A549 (cell line): ENCODE measurements around the gene SORCS3. TPM values are rescaled to one million over a fixed set of nuclear protein-coding genes. Genes with fewer than 3 reads are reported as not detected.

Source experiments
- ATAC-seq, 2 experiments: fragments of 200-7000 bp in 1 of 2; fragments of >200 bp in 1 of 2; cut with Nextera tagmentation in 1 of 2; cut with Tn5 transposase in 1 of 2; 3 replicates each; pipeline versions ENCODE4 v1.8.0 to v1.9.1; 2018 to 2020; ENCODE audit warnings: mild to moderate bottlenecking in 1 of 2, moderate library complexity in 1 of 2
- CTCF ChIA-PET: fragments of 300-600 bp; sonication (Branson Sonifier 250); formaldehyde crosslinking; extraction: SDS; loops from one replicate; lab custom pipeline; 2021; ENCODE audit warnings: antibody characterized with exemption, inconsistent platforms; lab: Yijun Ruan, JAX
- POLR2A ChIA-PET: fragments of 350-600 bp; formaldehyde crosslinking; extraction: SDS; loops from one replicate; lab custom pipeline; 2021; ENCODE audit warnings: antibody characterized with exemption, inconsistent platforms; lab: Yijun Ruan, JAX
- DNase-seq, 2 experiments: peaks; one replicate each; pipeline versions ENCODE4 v3.0.0 to v3.0.0-alpha.2; 2011 to 2016; ENCODE audit warnings: low read depth in 1 of 2, low spot score in 1 of 2
- FAIRE-seq: peaks from 2 replicates; lab custom pipeline; 2011; peaks lifted over from hg19 to GRCh38; lab: Jason Lieb, UNC
- H3K27ac ChIP-seq, 2 experiments: fragments of >200 bp; sonication (Bioruptor Twin); formaldehyde crosslinking; 3 replicates each; pipeline ENCODE4 v1.5.1; 2016 to 2017
- H3K4me1 ChIP-seq: fragments of >200 bp; sonication (Bioruptor Twin); formaldehyde crosslinking; 3 replicates; pipeline ENCODE4 v1.6.1; 2016
- H3K4me2 ChIP-seq: fragments of >200 bp; sonication (Bioruptor Twin); formaldehyde crosslinking; 3 replicates; pipeline ENCODE4 v1.6.1; 2016
- H3K4me3 ChIP-seq: fragments of >200 bp; sonication (Bioruptor Twin); formaldehyde crosslinking; 3 replicates; pipeline ENCODE4 v1.5.1; 2016
- H3K9me3 ChIP-seq: fragments of >200 bp; sonication (Bioruptor Twin); formaldehyde crosslinking; 3 replicates; pipeline ENCODE4 v1.6.1; 2016
- E2F6 ChIP-seq: IDR thresholded peaks from 2 replicates; pipeline ENCODE4 v1.6.1; 2012; ENCODE audit warnings: low read depth, borderline replicate concordance
- FOXS1 ChIP-seq: fragments of 250-450 bp; sonication (Bioruptor Pico); IDR thresholded peaks from 2 replicates; pipeline ENCODE4 v1.5.0; 2020; ENCODE audit warnings: mild to moderate bottlenecking, moderate library complexity
- GATA3 ChIP-seq: IDR thresholded peaks from 2 replicates; pipeline ENCODE4 v1.6.1; 2012; ENCODE audit warnings: borderline replicate concordance
- HDAC2 ChIP-seq: fragments of 200-600 bp; sonication (generic); IDR thresholded peaks from 2 replicates; pipeline ENCODE4 v1.6.1; 2016
- HES2 ChIP-seq: fragments of >200 bp; sonication (Bioruptor Twin); formaldehyde crosslinking; IDR thresholded peaks from 2 replicates; pipeline ENCODE4 v1.6.1; 2016
- HEYL ChIP-seq: fragments of 250-450 bp; sonication (Bioruptor Pico); IDR thresholded peaks from 2 replicates; pipeline ENCODE4 v1.8.0; 2021; ENCODE audit warnings: mild to moderate bottlenecking, moderate library complexity
- HOXA7 ChIP-seq: fragments of 250-450 bp; sonication (Bioruptor Pico); IDR thresholded peaks from 2 replicates; pipeline ENCODE4 v1.5.0; 2020; ENCODE audit warnings: mild to moderate bottlenecking, moderate library complexity
- HOXB13 ChIP-seq: fragments of 250-450 bp; sonication (Bioruptor Pico); IDR thresholded peaks from 2 replicates; pipeline ENCODE4 v1.5.0; 2020; ENCODE audit warnings: low read depth, mild to moderate bottlenecking, moderate library complexity
- KDM1A ChIP-seq: fragments of 200-600 bp; sonication (generic); IDR thresholded peaks from 2 replicates; pipeline ENCODE4 v1.6.1; 2016; ENCODE audit warnings: low read depth, mild to moderate bottlenecking
- KDM5A ChIP-seq: fragments of 200-600 bp; sonication (generic); IDR thresholded peaks from 2 replicates; pipeline ENCODE4 v1.6.1; 2016; ENCODE audit warnings: antibody characterized with exemption, mild to moderate bottlenecking
- MAZ ChIP-seq: fragments of 150-350 bp; IDR thresholded peaks from 2 replicates; pipeline ENCODE4 v1.6.1; 2014; ENCODE audit warnings: antibody characterized with exemption, low read depth, low read length, borderline replicate concordance
- NFE2L2 ChIP-seq: fragments of 150-350 bp; conservative IDR thresholded peaks from 2 replicates; pipeline ENCODE4 v1.6.1; 2014; ENCODE audit warnings: low read length
- NPAS2 ChIP-seq: fragments of 250-450 bp; sonication (Bioruptor Pico); IDR thresholded peaks from 2 replicates; pipeline ENCODE4 v1.8.0; 2022; ENCODE audit warnings: mild to moderate bottlenecking, moderate library complexity, borderline replicate concordance
- PHF8 ChIP-seq: fragments of 200-600 bp; sonication (generic); IDR thresholded peaks from 2 replicates; pipeline ENCODE4 v1.6.1; 2016; ENCODE audit warnings: low read depth, mild to moderate bottlenecking, antibody characterized with exemption, moderate library complexity, borderline replicate concordance
- POLR2AphosphoS2 ChIP-seq: conservative IDR thresholded peaks from 2 replicates; pipeline ENCODE4 v1.6.1; 2012; ENCODE audit warnings: low read length, improper control_type of control experiment, inconsistent platforms
- RCOR1 ChIP-seq: fragments of 150-350 bp; IDR thresholded peaks from 2 replicates; pipeline ENCODE4 v1.6.1; 2014; ENCODE audit warnings: antibody characterized with exemption, low read length, low read depth
- RNF2 ChIP-seq: fragments of 200-600 bp; sonication (generic); IDR thresholded peaks from 2 replicates; pipeline ENCODE4 v1.6.1; 2016; ENCODE audit warnings: low read depth, mild to moderate bottlenecking, antibody characterized with exemption, moderate library complexity, borderline replicate concordance
- SREBF2 ChIP-seq: fragments of 450-650 bp; IDR thresholded peaks from 2 replicates; pipeline ENCODE4 v1.6.1; 2014; ENCODE audit warnings: mild to moderate bottlenecking, moderate library complexity
- TP53 ChIP-seq: fragments of 250-450 bp; sonication (Bioruptor Pico); IDR thresholded peaks from 2 replicates; pipeline ENCODE4 v1.5.0; 2021; ENCODE audit warnings: mild to moderate bottlenecking, moderate library complexity
- WGBS: methylation state at CpG from one replicate; pipeline ENCODE4 v1.1.6; 2017; ENCODE audit errors: missing lambda C conversion rate; 5-methylcytosine and 5-hydroxymethylcytosine counted together
- polyA plus RNA-seq, 4 experiments: library from polyadenylated mRNA; depleted of rRNA in 3 of 4; stranded (reverse); fragments of >200 nt; fragmentation: RNase III in 1 of 4; extraction: RNeasy Plus Mini Kit Qiagen cat#74134 plus additional on column Dnase treatment in 1 of 4; gene quantifications; 2 replicates in 3 of 4; 3 replicates in 1 of 4; pipeline ENCODE4 v1.2.3, GENCODE V29; 2011 to 2017
- TF ChIP-seq, protein P1 (sequence below): fragments of >200 bp; sonication (Bioruptor Twin); formaldehyde crosslinking; IDR thresholded peaks from 3 replicates; pipeline ENCODE4 v1.6.1; 2016
- TF ChIP-seq, protein P2 (sequence below): fragments of >200 bp; sonication (Bioruptor Twin); formaldehyde crosslinking; IDR thresholded peaks from 3 replicates; pipeline ENCODE4 v1.5.1; 2016
- TF ChIP-seq, protein P3 (sequence below): IDR thresholded peaks from 2 replicates; pipeline ENCODE4 v1.6.1; 2012
- TF ChIP-seq, protein P4 (sequence below): fragments of 200-600 bp; sonication (generic); IDR thresholded peaks from 2 replicates; pipeline ENCODE4 v1.6.1; 2016; ENCODE audit warnings: antibody characterized with exemption, mild to moderate bottlenecking, moderate library complexity

The SORCS3 gene
- polyA plus RNA-seq, 2 of the 4 experiments (the other 2 are of a cell fraction) = not detected

GRCh38 chr10:105189463-105189800 lies 548.3 kb downstream of the SORCS3 start:
- CTCF ChIA-PET = no interaction called here
- FAIRE-seq (no peak), DNase-seq (no peak), ATAC-seq (no peak)
- Histone ChIP-seq H3K4me3 (no peak overlapping the region), H3K27ac (no peak overlapping the region), H3K9me3 (no peaks in the 10 kb centered on the region), H3K4me2 (no peak overlapping the region), H3K4me1 (no peaks in the 10 kb centered on the region)
- WGBS = 22% methylated on average over 2 of the region's 2 CpGs
- POLR2A ChIA-PET = no interaction called here
- TF ChIP-seq HOXB13 (CRISPR knock-in tag) (no peak), NFE2L2 (no peak), HEYL (CRISPR knock-in tag) (no peak), HDAC2 (no peak)

GRCh38 chr10:105192146-105192545 lies 551.1 kb downstream of the SORCS3 start:
- CTCF ChIA-PET = no interaction called here
- Histone ChIP-seq H3K4me3 (no peak overlapping the region), H3K9me3 (no peaks in the 10 kb centered on the region), H3K4me2 (no peak overlapping the region), H3K27ac (no peak overlapping the region)
- ATAC-seq = no peak
- no peak for TF ChIP-seq HOXB13 (CRISPR knock-in tag)
- no peak for TF ChIP-seq MAZ
- TF ChIP-seq NFE2L2 = no peak
- TF ChIP-seq TP53 (CRISPR knock-in tag) = no peak
- no peak for TF ChIP-seq HOXA7 (CRISPR knock-in tag)
- no peak for TF ChIP-seq GATA3
- TF ChIP-seq, protein P1, sequence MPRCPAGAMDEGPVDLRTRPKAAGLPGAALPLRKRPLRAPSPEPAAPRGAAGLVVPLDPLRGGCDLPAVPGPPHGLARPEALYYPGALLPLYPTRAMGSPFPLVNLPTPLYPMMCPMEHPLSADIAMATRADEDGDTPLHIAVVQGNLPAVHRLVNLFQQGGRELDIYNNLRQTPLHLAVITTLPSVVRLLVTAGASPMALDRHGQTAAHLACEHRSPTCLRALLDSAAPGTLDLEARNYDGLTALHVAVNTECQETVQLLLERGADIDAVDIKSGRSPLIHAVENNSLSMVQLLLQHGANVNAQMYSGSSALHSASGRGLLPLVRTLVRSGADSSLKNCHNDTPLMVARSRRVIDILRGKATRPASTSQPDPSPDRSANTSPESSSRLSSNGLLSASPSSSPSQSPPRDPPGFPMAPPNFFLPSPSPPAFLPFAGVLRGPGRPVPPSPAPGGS = no peak
- TF ChIP-seq, protein P2, sequence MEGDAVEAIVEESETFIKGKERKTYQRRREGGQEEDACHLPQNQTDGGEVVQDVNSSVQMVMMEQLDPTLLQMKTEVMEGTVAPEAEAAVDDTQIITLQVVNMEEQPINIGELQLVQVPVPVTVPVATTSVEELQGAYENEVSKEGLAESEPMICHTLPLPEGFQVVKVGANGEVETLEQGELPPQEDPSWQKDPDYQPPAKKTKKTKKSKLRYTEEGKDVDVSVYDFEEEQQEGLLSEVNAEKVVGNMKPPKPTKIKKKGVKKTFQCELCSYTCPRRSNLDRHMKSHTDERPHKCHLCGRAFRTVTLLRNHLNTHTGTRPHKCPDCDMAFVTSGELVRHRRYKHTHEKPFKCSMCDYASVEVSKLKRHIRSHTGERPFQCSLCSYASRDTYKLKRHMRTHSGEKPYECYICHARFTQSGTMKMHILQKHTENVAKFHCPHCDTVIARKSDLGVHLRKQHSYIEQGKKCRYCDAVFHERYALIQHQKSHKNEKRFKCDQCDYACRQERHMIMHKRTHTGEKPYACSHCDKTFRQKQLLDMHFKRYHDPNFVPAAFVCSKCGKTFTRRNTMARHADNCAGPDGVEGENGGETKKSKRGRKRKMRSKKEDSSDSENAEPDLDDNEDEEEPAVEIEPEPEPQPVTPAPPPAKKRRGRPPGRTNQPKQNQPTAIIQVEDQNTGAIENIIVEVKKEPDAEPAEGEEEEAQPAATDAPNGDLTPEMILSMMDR = no peak
- TF ChIP-seq NPAS2 = no peak
- TF ChIP-seq, all 56 proteins: peak for 0
- WGBS = 25% methylated on average over 4 of the region's 4 CpGs
- DNase-seq (no peak), FAIRE-seq (no peak)
- no peaks in the 10 kb centered on the region for H3K4me1 ChIP-seq
- POLR2A ChIA-PET = no interaction called here

DNA sequence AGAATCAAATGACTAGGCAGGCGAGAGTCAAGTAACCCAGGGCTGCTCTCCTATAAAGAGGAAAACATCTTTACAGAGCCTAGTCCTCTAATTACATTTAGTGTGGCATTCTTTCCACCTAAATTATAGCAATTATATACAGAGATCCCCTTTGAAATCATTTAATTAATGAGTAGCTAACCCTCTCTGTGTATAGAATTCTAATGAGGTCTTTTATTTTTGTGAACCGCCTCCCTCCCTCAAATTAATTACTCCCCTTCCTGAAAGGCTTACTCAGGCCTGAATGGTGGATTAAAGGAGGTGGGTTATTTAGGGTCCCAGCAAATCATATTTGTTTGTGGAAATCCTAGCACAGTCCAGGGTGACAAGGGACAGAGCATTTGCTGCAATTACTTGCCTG lies 551.8 kb downstream of the SORCS3 start:
- POLR2A ChIA-PET = no interaction called here
- no peak overlapping the region for H3K4me2 ChIP-seq
- DNase-seq = no peak
- CTCF ChIA-PET = no interaction called here
- no peaks in the 10 kb centered on the region for H3K9me3 ChIP-seq
- 0% methylated on average over 2 of the region's 2 CpGs for WGBS
- no peak overlapping the region for H3K27ac ChIP-seq
- no peak for TF ChIP-seq E2F6
- TF ChIP-seq, protein P3, sequence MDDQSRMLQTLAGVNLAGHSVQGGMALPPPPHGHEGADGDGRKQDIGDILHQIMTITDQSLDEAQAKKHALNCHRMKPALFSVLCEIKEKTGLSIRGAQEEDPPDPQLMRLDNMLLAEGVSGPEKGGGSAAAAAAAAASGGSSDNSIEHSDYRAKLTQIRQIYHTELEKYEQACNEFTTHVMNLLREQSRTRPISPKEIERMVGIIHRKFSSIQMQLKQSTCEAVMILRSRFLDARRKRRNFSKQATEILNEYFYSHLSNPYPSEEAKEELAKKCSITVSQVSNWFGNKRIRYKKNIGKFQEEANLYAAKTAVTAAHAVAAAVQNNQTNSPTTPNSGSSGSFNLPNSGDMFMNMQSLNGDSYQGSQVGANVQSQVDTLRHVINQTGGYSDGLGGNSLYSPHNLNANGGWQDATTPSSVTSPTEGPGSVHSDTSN = no peak
- no peak for TF ChIP-seq RNF2
- TF ChIP-seq SREBF2 = no peak
- TF ChIP-seq KDM1A = no peak
- TF ChIP-seq KDM5A = no peak
- TF ChIP-seq HEYL (CRISPR knock-in tag) = no peak
- TF ChIP-seq HES2 = no peak
- TF ChIP-seq RCOR1 = no peak
- TF ChIP-seq, protein P1 = no peak
- TF ChIP-seq HOXB13 (CRISPR knock-in tag) = no peak
- no peak for TF ChIP-seq POLR2AphosphoS2
- no peak for TF ChIP-seq PHF8
- TF ChIP-seq NFE2L2 = no peak
- no peak for TF ChIP-seq TP53 (CRISPR knock-in tag)
- TF ChIP-seq, protein P4, sequence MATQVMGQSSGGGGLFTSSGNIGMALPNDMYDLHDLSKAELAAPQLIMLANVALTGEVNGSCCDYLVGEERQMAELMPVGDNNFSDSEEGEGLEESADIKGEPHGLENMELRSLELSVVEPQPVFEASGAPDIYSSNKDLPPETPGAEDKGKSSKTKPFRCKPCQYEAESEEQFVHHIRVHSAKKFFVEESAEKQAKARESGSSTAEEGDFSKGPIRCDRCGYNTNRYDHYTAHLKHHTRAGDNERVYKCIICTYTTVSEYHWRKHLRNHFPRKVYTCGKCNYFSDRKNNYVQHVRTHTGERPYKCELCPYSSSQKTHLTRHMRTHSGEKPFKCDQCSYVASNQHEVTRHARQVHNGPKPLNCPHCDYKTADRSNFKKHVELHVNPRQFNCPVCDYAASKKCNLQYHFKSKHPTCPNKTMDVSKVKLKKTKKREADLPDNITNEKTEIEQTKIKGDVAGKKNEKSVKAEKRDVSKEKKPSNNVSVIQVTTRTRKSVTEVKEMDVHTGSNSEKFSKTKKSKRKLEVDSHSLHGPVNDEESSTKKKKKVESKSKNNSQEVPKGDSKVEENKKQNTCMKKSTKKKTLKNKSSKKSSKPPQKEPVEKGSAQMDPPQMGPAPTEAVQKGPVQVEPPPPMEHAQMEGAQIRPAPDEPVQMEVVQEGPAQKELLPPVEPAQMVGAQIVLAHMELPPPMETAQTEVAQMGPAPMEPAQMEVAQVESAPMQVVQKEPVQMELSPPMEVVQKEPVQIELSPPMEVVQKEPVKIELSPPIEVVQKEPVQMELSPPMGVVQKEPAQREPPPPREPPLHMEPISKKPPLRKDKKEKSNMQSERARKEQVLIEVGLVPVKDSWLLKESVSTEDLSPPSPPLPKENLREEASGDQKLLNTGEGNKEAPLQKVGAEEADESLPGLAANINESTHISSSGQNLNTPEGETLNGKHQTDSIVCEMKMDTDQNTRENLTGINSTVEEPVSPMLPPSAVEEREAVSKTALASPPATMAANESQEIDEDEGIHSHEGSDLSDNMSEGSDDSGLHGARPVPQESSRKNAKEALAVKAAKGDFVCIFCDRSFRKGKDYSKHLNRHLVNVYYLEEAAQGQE = no peak
- TF ChIP-seq FOXS1 = no peak
- no peak overlapping the region for H3K4me3 ChIP-seq
- FAIRE-seq = no peak
- no peaks in the 10 kb centered on the region for H3K4me1 ChIP-seq
- ATAC-seq = no peak
